Adrenal gland (tissue), 12 donors: Measurements from ENCODE around the gene MTF1. TPM values are rescaled to one million over a fixed set of nuclear protein-coding genes. Genes with fewer than 3 reads are reported as not detected.
"Not testable (repeated sequence)": the region's sequence is repeated elsewhere in the genome, so short reads cannot be mapped to it uniquely, and the experiment has no call there.

Experiments used
- DNase-seq, 7 donors: peaks; one replicate each; pipeline ENCODE4 v3.0.0-alpha.2; 2019 to 2020
- H3K27ac ChIP-seq, 5 donors: fragments of 200-600 bp; sonication (generic) in 4 of 5; 1 replicate in 3 of 5; 2 replicates in 2 of 5; pipeline versions ENCODE4 v1.5.1 to v1.8.0; 2016 to 2020; ENCODE audit warnings: mild to moderate bottlenecking in 1 of 5
- H3K27me3 ChIP-seq: fragments of 200-600 bp; 2 replicates; pipeline ENCODE4 v1.8.0; 2021
- H3K36me3 ChIP-seq, 2 donors: fragments of 200-600 bp; replicated peaks in 1 of 2; 1 replicate in 1 of 2; 2 replicates in 1 of 2; pipeline versions ENCODE4 v1.5.1 to v1.8.0; 2018 to 2022
- H3K4me1 ChIP-seq, 2 donors: fragments of 200-600 bp; replicated peaks in 1 of 2; 1 replicate in 1 of 2; 2 replicates in 1 of 2; pipeline versions ENCODE4 v1.5.1 to v1.8.0; 2018 to 2021
- H3K4me3 ChIP-seq, 4 donors: fragments of 200-600 bp; sonication (generic) in 3 of 4; one replicate each; pipeline ENCODE4 v1.5.1; 2016 to 2018
- H3K9me3 ChIP-seq, 3 donors: fragments of 200-600 bp; sonication (generic) in 1 of 3; replicated peaks in 1 of 3; 1 replicate in 2 of 3; 2 replicates in 1 of 3; pipeline versions ENCODE4 v1.5.1 to v1.8.0; 2016 to 2021
- POLR2A ChIP-seq, 2 donors: fragments of 450-650 bp; IDR thresholded peaks; one replicate each; pipeline ENCODE4 v1.6.1; 2017; ENCODE audit warnings: antibody characterized with exemption in 2 of 2, mild to moderate bottlenecking in 2 of 2, moderate library complexity in 1 of 2
- WGBS, 4 donors: extraction: QIAGEN DNeasy Blood & Tissue Kit in 2 of 4; methylation state at CpG; one replicate each; pipeline versions ENCODE4 v1.1.5 to v1.1.7; 2013 to 2017; 5-methylcytosine and 5-hydroxymethylcytosine counted together
- intact Hi-C, 2 donors: fragments of 100-400 bp; cut with DNase I; formaldehyde crosslinking; loops; one replicate each; pipeline versions ENCODE4 v1.14.1 to v1.15.0; 2022 to 2023
- polyA plus RNA-seq, 3 donors: library from polyadenylated mRNA; stranded (reverse); fragments of 200-250 nt in 2 of 3; fragments of 350-450 nt in 1 of 3; fragmentation: Illumina TruSeq in 1 of 3; extraction: RNeasy Lipid Tissue Mini Kit (QIAGEN cat#74804) in 1 of 3; gene quantifications; one replicate each; pipeline ENCODE4 v1.2.3, GENCODE V29; 2013 to 2014
- total RNA-seq, 9 donors: library from RNA; depleted of rRNA in 4 of 9; stranded (reverse); fragments of >200 nt in 4 of 9; fragments of 120-200 nt in 1 of 9; fragmentation: NEBNext Ultra II Directional in 1 of 9; extraction: Animal tissue kit (Norgen Biotek cat#: 25700) in 1 of 9; gene quantifications; one replicate each; pipeline versions ENCODE4 v1.1.0 to v1.2.4, GENCODE V29; 2013 to 2023
- TF ChIP-seq, protein P1 (sequence below), 6 experiments: fragments of 450-650 bp in 4 of 6; fragments of 200-600 bp in 2 of 6; sonication (generic) in 1 of 6; IDR thresholded peaks; 1 replicate in 5 of 6; 2 replicates in 1 of 6; pipeline versions ENCODE4 v1.5.1 to v1.8.0; 2016 to 2021; ENCODE audit warnings: antibody characterized with exemption in 6 of 6, mild to moderate bottlenecking in 2 of 6, moderate library complexity in 1 of 6
- donor health status: healthy with polysubstance abuse.
- donor health status: Bipolar disorder and iron deficiency.
- donor health status: DM: yes; HTN: yes; CAD: no.
- donor health status: DM: no; HTN: no; CAD: no.
- donor health status: DM: no; HTN: no; CAD: no.
- donor health status: DM: yes; HTN: yes; CAD: no.

The MTF1 gene
- total and polyA plus RNA-seq, 12 donors, result 1.4 to 28.0 (median 5.7) TPM

DNA sequence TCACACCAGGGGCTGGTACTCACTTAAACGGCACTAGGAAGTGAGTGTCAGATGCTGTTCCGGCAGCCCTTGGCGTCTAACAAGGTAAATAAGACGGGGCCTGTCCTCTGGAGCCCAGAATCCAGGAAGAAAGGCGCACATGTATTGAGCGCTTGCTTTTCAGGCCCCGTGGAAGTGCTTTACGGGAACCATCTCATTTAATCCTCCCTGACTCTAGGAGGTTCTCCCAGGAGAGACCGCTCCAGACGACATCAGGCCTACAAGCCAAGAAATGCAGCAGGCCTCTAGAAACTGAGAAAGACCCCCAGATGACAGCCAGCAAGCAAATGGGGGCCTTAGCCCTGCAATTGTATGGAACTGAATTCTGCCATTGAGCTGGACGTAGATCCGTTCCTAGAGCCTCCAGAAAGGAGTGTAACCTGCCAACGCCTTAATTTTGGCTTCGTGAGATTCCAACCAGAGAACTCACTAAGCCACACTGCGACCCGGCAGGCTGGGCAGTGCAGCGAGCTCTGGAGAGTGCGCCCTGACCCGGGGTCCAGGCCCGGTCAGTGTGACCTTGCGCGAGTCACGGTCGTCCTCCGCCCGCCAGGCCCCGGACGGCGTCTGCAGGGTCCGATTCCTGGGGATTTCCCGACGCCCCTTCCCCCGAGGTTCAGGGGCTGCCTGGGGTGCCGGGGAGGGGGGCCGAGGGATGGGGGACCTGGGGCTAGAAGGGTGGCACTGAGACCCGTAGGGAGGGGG lies 66.3 kb downstream of the MTF1 start:
- no peak for DNase-seq
- Histone ChIP-seq H3K36me3 (no peaks in the 10 kb centered on the region), H3K4me3 (peak overlapping the region in 2 of 4 donors; percentile 0 to 79), H3K27ac (no peak overlapping the region), H3K4me1 (peaks cover 6 to 11% of the 10 kb centered on the region in 2 donors), H3K27me3 (no peaks in the 10 kb centered on the region), H3K9me3 (no peaks in the 10 kb centered on the region)
- 34 to 78% (median 47%) methylated on average over 12 to 36 of the region's 36 CpGs for WGBS, 4 donors
- TF ChIP-seq POLR2A (IDR thresholded peaks at IDR 0.05), result no peak
- TF ChIP-seq, protein P1, sequence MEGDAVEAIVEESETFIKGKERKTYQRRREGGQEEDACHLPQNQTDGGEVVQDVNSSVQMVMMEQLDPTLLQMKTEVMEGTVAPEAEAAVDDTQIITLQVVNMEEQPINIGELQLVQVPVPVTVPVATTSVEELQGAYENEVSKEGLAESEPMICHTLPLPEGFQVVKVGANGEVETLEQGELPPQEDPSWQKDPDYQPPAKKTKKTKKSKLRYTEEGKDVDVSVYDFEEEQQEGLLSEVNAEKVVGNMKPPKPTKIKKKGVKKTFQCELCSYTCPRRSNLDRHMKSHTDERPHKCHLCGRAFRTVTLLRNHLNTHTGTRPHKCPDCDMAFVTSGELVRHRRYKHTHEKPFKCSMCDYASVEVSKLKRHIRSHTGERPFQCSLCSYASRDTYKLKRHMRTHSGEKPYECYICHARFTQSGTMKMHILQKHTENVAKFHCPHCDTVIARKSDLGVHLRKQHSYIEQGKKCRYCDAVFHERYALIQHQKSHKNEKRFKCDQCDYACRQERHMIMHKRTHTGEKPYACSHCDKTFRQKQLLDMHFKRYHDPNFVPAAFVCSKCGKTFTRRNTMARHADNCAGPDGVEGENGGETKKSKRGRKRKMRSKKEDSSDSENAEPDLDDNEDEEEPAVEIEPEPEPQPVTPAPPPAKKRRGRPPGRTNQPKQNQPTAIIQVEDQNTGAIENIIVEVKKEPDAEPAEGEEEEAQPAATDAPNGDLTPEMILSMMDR (IDR thresholded peaks at IDR 0.05), result no peak
- intact Hi-C loops, result no loop called here

DNA sequence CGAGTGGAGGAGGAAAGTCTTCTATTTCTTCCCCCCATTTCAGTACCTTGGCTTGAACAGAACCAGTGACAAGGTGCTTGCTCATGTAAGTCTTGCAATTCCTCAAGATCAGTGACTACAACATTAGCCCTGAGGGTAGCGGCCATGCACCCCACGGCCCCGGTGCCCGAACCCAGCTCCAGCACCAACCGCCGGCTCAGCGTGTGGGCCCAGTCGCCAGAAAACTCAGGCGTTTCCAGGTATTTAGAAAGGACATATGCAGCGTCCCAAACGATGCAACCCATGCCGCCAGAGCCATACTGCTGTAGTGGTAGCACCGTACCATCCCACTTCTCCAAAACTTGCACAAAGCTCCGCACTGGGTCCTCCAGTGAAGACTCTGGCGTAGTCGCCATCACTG lies 76.9 kb downstream of the MTF1 start:
- Histone ChIP-seq H3K4me3 (no peak overlapping the region), H3K27ac (no peak overlapping the region), H3K27me3 (peaks cover 3% of the 10 kb centered on the region), H3K4me1 (no peaks in the 10 kb centered on the region), H3K9me3 (no peaks in the 10 kb centered on the region), H3K36me3 (no peaks in the 10 kb centered on the region)
- intact Hi-C loops, result no loop called here
- no peak for TF ChIP-seq POLR2A (IDR thresholded peaks at IDR 0.05)
- TF ChIP-seq, protein P1 (IDR thresholded peaks at IDR 0.05), result no peak
- 71 to 82% (median 74%) methylated on average over 11 to 17 of the region's 17 CpGs for WGBS, 4 donors
- DNase-seq, result no peak

DNA sequence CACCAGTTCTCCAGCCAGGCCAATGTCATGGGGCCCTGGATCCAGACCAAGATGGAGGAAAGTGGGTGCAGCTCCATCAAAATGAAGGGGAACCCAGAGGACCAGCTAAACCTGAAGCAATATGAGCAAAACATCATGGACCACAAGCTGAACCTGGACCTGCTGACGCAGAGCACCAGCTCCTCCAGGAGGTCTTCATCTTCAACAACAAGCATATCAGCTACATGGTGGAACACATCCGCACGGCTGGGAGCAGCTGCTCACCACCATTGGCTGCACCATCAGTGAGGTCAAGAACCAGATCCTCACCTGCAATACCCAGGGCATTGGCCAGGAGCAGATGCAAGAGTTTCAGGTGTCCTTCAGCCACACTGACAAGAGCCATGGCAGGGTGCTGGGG lies 80.7 kb downstream of the MTF1 start:
- TF ChIP-seq, protein P1 (IDR thresholded peaks at IDR 0.05), result no peak
- no peak for TF ChIP-seq POLR2A (IDR thresholded peaks at IDR 0.05)
- DNase-seq, result no peak
- H3K27ac ChIP-seq, result no peak overlapping the region
- H3K4me1 ChIP-seq, result no peaks in the 10 kb centered on the region
- H3K9me3 ChIP-seq, result no peaks in the 10 kb centered on the region
- WGBS, 4 donors, result 66 to 90% (median 84%) methylated on average over 3 of the region's 3 CpGs
- intact Hi-C loops, result no loop called here
- H3K4me3 ChIP-seq, result no peak overlapping the region
- no peaks in the 10 kb centered on the region for H3K36me3 ChIP-seq
- no peaks in the 10 kb centered on the region for H3K27me3 ChIP-seq

DNA sequence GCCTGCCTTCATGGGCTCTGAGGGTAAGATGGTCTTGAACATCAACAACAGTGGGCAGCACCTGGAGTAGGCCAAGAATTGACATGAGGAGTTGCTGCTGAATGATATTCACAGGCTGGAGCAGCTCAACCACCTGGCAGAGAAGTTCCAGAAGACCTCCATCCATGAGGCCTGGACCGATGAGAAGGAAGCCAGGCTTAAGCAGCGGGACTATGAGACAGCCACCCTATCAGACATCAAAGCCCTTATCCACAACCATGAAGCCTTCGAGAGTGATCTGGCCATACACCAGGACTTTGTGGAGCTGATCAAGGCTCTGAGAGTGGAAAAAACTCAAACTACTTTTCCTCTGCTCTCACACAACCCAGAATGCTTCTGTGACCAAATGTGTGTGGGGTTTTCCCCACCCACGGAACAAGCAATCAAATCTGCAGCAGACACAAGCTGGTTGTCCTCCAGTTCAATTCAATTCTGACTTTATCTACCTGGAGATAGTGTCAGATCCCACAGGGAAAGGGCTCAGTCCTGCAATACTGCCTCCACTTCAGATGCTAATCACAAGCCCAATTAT lies 82.4 kb downstream of the MTF1 start:
- no peak overlapping the region for H3K4me3 ChIP-seq
- intact Hi-C loops, result no loop called here
- no peaks in the 10 kb centered on the region for H3K36me3 ChIP-seq
- WGBS, 4 donors, result 61 to 89% (median 71%) methylated on average over 3 to 4 of the region's 4 CpGs
- TF ChIP-seq, protein P1 (IDR thresholded peaks at IDR 0.05), result no peak
- TF ChIP-seq POLR2A (IDR thresholded peaks at IDR 0.05), result no peak
- H3K4me1 ChIP-seq, result no peaks in the 10 kb centered on the region
- no peaks in the 10 kb centered on the region for H3K9me3 ChIP-seq
- H3K27me3 ChIP-seq, result no peaks in the 10 kb centered on the region
- no peak for DNase-seq
- no peak overlapping the region for H3K27ac ChIP-seq

DNA sequence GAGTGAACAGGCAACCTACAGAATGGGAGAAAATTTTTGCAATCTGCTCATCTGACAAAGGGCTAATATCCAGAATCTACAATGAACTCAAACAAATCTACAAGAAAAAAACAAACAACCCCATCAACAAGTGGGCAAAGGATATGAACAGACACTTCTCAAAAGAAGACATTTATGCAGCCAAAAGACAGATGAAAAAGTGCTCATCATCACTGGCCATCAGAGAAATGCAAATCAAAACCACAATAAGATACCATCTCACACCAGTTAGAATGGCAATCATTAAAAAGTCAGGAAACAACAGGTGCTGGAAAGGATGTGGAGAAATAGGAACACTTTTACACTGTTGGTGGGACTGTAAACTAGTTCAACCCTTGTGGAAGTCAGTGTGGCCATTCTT lies 88.0 kb downstream of the MTF1 start:
- intact Hi-C loops, H3K9me3 ChIP-seq, H3K27ac ChIP-seq, H3K27me3 ChIP-seq, H3K4me3 ChIP-seq, DNase-seq, H3K36me3 ChIP-seq, H3K4me1 ChIP-seq: not testable (repeated sequence)
